GM18520 (cell line): ENCODE measurements around the gene MRPS23.

ENCODE experiments used
- ATAC-seq: cut with Tn5 transposase; IDR thresholded peaks from one replicate; pipeline ENCODE4 v1.9.1; 2021; ENCODE audit not compliant: unreplicated experiment

The MRPS23 gene

GRCh38 chr17:57803021-57803420 is 46.8 kb downstream of the MRPS23 start:
- ATAC-seq, result no peak

- no peak for ATAC-seq
Measured at GRCh38 chr17:57801044-57801711, 48.7 kb downstream of the MRPS23 start.

GRCh38 chr17:57794841-57795240 is 55.0 kb downstream of the MRPS23 start:
- no peak for ATAC-seq

- ATAC-seq, result no peak
Measured at GRCh38 chr17:57788725-57789124, 61.1 kb downstream of the MRPS23 start.

GRCh38 chr17:57785022-57785421 is 64.8 kb downstream of the MRPS23 start:
- ATAC-seq, result no peak
